ENCODE measurements around the gene TCN2. TPM values are rescaled to one million over a fixed set of nuclear protein-coding genes. Genes with fewer than 3 reads are reported as not detected.

The TCN2 gene
- total RNA-seq, 1 donor = 18.8 TPM

DNA sequence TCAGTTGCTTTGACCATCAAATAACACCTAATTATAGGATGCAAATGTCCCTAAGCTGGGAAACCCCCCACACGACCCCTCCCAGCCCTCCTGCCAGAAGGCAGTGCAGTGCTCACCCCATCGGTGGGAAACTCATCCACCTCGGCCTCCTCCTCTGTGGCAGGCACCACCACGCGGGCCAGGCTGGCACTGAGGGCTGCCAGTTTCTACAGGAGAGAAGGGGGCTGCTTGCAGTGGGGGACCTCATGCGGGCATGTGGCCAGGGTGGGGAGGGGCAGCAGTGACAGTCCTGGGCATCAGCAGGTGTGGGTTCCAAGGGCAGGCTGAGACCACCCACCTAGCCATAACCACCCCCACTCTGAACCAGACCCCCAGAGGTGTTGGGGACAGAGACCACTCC lies 26.1 kb upstream of the TCN2 start:
- no peaks in the 10 kb centered on the region for H3K27me3 ChIP-seq (ENCODE audit: insufficient read depth, low read length)
- no peak overlapping the region for H3K4me2 ChIP-seq (ENCODE audit: insufficient read depth, low read length)
- H4K20me1 ChIP-seq (ENCODE audit: insufficient read depth, low read length) = peaks cover 11% of the 10 kb centered on the region
- H3K4me3 ChIP-seq (ENCODE audit: insufficient read depth, low read length) = no peak overlapping the region
- TF ChIP-seq CTCF (IDR thresholded peaks at IDR 0.05; ENCODE audit: extremely low read depth, low read depth, low read length) = no peak
- peaks cover 14% of the 10 kb centered on the region for H3K4me1 ChIP-seq (ENCODE audit: insufficient read depth, low read length)
- no peak overlapping the region for H3K27ac ChIP-seq (ENCODE audit: low read depth, low read length)
- no peak overlapping the region for H2AFZ ChIP-seq (ENCODE audit: low read length)
- no peaks in the 10 kb centered on the region for H3K9me3 ChIP-seq (ENCODE audit: low read depth, low read length)
- peak; percentile 36 for DNase-seq (ENCODE audit: insufficient read length, low spot score, missing footprints)
- H3K79me2 ChIP-seq (ENCODE audit: insufficient read depth, low read length) = peaks cover 2% of the 10 kb centered on the region
- H3K36me3 ChIP-seq (ENCODE audit: insufficient read depth, low read length) = peaks cover 85% of the 10 kb centered on the region

GRCh38 chr22:30582051-30582450 lies 24.9 kb upstream of the TCN2 start:
- no peak for TF ChIP-seq CTCF (IDR thresholded peaks at IDR 0.05; ENCODE audit: extremely low read depth, low read depth, low read length)
- Histone ChIP-seq H3K4me3 (ENCODE audit: insufficient read depth, low read length) (no peak overlapping the region), H4K20me1 (ENCODE audit: insufficient read depth, low read length) (peaks cover 9% of the 10 kb centered on the region), H3K9me3 (ENCODE audit: low read depth, low read length) (no peaks in the 10 kb centered on the region), H2AFZ (ENCODE audit: low read length) (no peak overlapping the region), H3K27me3 (ENCODE audit: insufficient read depth, low read length) (no peaks in the 10 kb centered on the region), H3K27ac (ENCODE audit: low read depth, low read length) (peak overlapping the region; percentile 45), H3K4me1 (ENCODE audit: insufficient read depth, low read length) (peaks cover 11% of the 10 kb centered on the region), H3K4me2 (ENCODE audit: insufficient read depth, low read length) (no peak overlapping the region), H3K79me2 (ENCODE audit: insufficient read depth, low read length) (peaks cover 2% of the 10 kb centered on the region), H3K36me3 (ENCODE audit: insufficient read depth, low read length) (peaks cover 85% of the 10 kb centered on the region)
- peak; percentile 88 for DNase-seq (ENCODE audit: insufficient read length, low spot score, missing footprints)

GRCh38 chr22:30582788-30583545 lies 24.0 kb upstream of the TCN2 start:
- Histone ChIP-seq H3K9me3 (ENCODE audit: low read depth, low read length) (no peaks in the 10 kb centered on the region), H3K4me1 (ENCODE audit: insufficient read depth, low read length) (peaks cover 11% of the 10 kb centered on the region), H3K27ac (ENCODE audit: low read depth, low read length) (peak overlapping the region; percentile 45), H3K27me3 (ENCODE audit: insufficient read depth, low read length) (no peaks in the 10 kb centered on the region), H3K4me2 (ENCODE audit: insufficient read depth, low read length) (no peak overlapping the region), H3K79me2 (ENCODE audit: insufficient read depth, low read length) (peaks cover 6% of the 10 kb centered on the region), H3K36me3 (ENCODE audit: insufficient read depth, low read length) (peaks cover 86% of the 10 kb centered on the region), H3K4me3 (ENCODE audit: insufficient read depth, low read length) (no peak overlapping the region), H4K20me1 (ENCODE audit: insufficient read depth, low read length) (peaks cover 9% of the 10 kb centered on the region), H2AFZ (ENCODE audit: low read length) (no peak overlapping the region)
- no peak for TF ChIP-seq CTCF (IDR thresholded peaks at IDR 0.05; ENCODE audit: extremely low read depth, low read depth, low read length)
- peak; percentile 76 for DNase-seq (ENCODE audit: insufficient read length, low spot score, missing footprints)

DNA sequence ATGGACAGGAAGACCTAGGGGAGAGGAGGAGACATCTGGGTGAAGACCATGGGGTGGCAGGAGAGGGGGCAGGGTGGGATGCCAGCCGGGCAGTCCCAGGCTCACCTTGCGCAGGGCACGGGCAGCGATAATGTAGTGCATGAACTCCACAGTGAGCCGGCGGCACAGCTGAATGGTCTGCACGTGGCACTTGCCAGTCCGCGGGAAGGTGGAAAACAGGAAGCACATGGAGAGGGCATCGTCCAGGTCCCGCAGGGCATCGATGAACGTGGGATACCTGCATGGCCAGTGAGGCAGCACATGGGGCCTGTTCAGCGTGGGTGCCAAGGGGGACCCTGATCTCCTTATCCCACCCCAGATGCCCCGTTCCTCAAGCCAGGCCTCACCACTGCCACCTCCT lies 22.5 kb upstream of the TCN2 start:
- peaks cover 88% of the 10 kb centered on the region for H3K36me3 ChIP-seq (ENCODE audit: insufficient read depth, low read length)
- H3K79me2 ChIP-seq (ENCODE audit: insufficient read depth, low read length) = peaks cover 14% of the 10 kb centered on the region

More for the DNA sequence above, 22.5 kb upstream of the TCN2 start:
- Histone ChIP-seq H3K4me2 (ENCODE audit: insufficient read depth, low read length) (no peak overlapping the region), H3K27ac (ENCODE audit: low read depth, low read length) (no peak overlapping the region), H3K27me3 (ENCODE audit: insufficient read depth, low read length) (no peaks in the 10 kb centered on the region), H3K9me3 (ENCODE audit: low read depth, low read length) (no peaks in the 10 kb centered on the region), H2AFZ (ENCODE audit: low read length) (no peak overlapping the region), H3K4me3 (ENCODE audit: insufficient read depth, low read length) (no peak overlapping the region), H3K4me1 (ENCODE audit: insufficient read depth, low read length) (peaks cover 11% of the 10 kb centered on the region), H4K20me1 (ENCODE audit: insufficient read depth, low read length) (peaks cover 15% of the 10 kb centered on the region)
- TF ChIP-seq CTCF (IDR thresholded peaks at IDR 0.05; ENCODE audit: extremely low read depth, low read depth, low read length) = no peak
- DNase-seq (ENCODE audit: insufficient read length, low spot score, missing footprints) = peak; percentile 54

All from osteoblast (primary cell).